Adrenal gland (tissue), 12 donors: ENCODE results near the gene SAMD13. TPM values are rescaled to one million over a fixed set of nuclear protein-coding genes. Genes with fewer than 3 reads are reported as not detected.

Experiments used
- DNase-seq, 7 donors: peaks; one replicate each; pipeline ENCODE4 v3.0.0-alpha.2; 2019 to 2020
- H3K27ac ChIP-seq, 5 donors: fragments of 200-600 bp; sonication (generic) in 4 of 5; 1 replicate in 3 of 5; 2 replicates in 2 of 5; pipeline versions ENCODE4 v1.5.1 to v1.8.0; 2016 to 2020; ENCODE audit warnings: mild to moderate bottlenecking in 1 of 5
- H3K27me3 ChIP-seq: fragments of 200-600 bp; 2 replicates; pipeline ENCODE4 v1.8.0; 2021
- H3K36me3 ChIP-seq, 2 donors: fragments of 200-600 bp; replicated peaks in 1 of 2; 1 replicate in 1 of 2; 2 replicates in 1 of 2; pipeline versions ENCODE4 v1.5.1 to v1.8.0; 2018 to 2022
- H3K4me1 ChIP-seq, 2 donors: fragments of 200-600 bp; replicated peaks in 1 of 2; 1 replicate in 1 of 2; 2 replicates in 1 of 2; pipeline versions ENCODE4 v1.5.1 to v1.8.0; 2018 to 2021
- H3K4me3 ChIP-seq, 4 donors: fragments of 200-600 bp; sonication (generic) in 3 of 4; one replicate each; pipeline ENCODE4 v1.5.1; 2016 to 2018
- H3K9me3 ChIP-seq, 3 donors: fragments of 200-600 bp; sonication (generic) in 1 of 3; replicated peaks in 1 of 3; 1 replicate in 2 of 3; 2 replicates in 1 of 3; pipeline versions ENCODE4 v1.5.1 to v1.8.0; 2016 to 2021
- POLR2A ChIP-seq, 2 donors: fragments of 450-650 bp; IDR thresholded peaks; one replicate each; pipeline ENCODE4 v1.6.1; 2017; ENCODE audit warnings: antibody characterized with exemption in 2 of 2, mild to moderate bottlenecking in 2 of 2, moderate library complexity in 1 of 2
- WGBS, 4 donors: extraction: QIAGEN DNeasy Blood & Tissue Kit in 2 of 4; methylation state at CpG; one replicate each; pipeline versions ENCODE4 v1.1.5 to v1.1.7; 2013 to 2017; 5-methylcytosine and 5-hydroxymethylcytosine counted together
- intact Hi-C, 2 donors: fragments of 100-400 bp; cut with DNase I; formaldehyde crosslinking; loops; one replicate each; pipeline versions ENCODE4 v1.14.1 to v1.15.0; 2022 to 2023
- polyA plus RNA-seq, 3 donors: library from polyadenylated mRNA; stranded (reverse); fragments of 200-250 nt in 2 of 3; fragments of 350-450 nt in 1 of 3; fragmentation: Illumina TruSeq in 1 of 3; extraction: RNeasy Lipid Tissue Mini Kit (QIAGEN cat#74804) in 1 of 3; gene quantifications; one replicate each; pipeline ENCODE4 v1.2.3, GENCODE V29; 2013 to 2014
- total RNA-seq, 9 donors: library from RNA; depleted of rRNA in 4 of 9; stranded (reverse); fragments of >200 nt in 4 of 9; fragments of 120-200 nt in 1 of 9; fragmentation: NEBNext Ultra II Directional in 1 of 9; extraction: Animal tissue kit (Norgen Biotek cat#: 25700) in 1 of 9; gene quantifications; one replicate each; pipeline versions ENCODE4 v1.1.0 to v1.2.4, GENCODE V29; 2013 to 2023
- TF ChIP-seq, protein P1 (sequence below), 6 experiments: fragments of 450-650 bp in 4 of 6; fragments of 200-600 bp in 2 of 6; sonication (generic) in 1 of 6; IDR thresholded peaks; 1 replicate in 5 of 6; 2 replicates in 1 of 6; pipeline versions ENCODE4 v1.5.1 to v1.8.0; 2016 to 2021; ENCODE audit warnings: antibody characterized with exemption in 6 of 6, mild to moderate bottlenecking in 2 of 6, moderate library complexity in 1 of 6
- donor health status: healthy with polysubstance abuse.
- donor health status: Bipolar disorder and iron deficiency.
- donor health status: DM: yes; HTN: yes; CAD: no.
- donor health status: DM: no; HTN: no; CAD: no.
- donor health status: DM: no; HTN: no; CAD: no.
- donor health status: DM: yes; HTN: yes; CAD: no.

SAMD13 gene
- total and polyA plus RNA-seq, 12 donors, result 1.0 to 8.0 (median 3.4) TPM

DNA sequence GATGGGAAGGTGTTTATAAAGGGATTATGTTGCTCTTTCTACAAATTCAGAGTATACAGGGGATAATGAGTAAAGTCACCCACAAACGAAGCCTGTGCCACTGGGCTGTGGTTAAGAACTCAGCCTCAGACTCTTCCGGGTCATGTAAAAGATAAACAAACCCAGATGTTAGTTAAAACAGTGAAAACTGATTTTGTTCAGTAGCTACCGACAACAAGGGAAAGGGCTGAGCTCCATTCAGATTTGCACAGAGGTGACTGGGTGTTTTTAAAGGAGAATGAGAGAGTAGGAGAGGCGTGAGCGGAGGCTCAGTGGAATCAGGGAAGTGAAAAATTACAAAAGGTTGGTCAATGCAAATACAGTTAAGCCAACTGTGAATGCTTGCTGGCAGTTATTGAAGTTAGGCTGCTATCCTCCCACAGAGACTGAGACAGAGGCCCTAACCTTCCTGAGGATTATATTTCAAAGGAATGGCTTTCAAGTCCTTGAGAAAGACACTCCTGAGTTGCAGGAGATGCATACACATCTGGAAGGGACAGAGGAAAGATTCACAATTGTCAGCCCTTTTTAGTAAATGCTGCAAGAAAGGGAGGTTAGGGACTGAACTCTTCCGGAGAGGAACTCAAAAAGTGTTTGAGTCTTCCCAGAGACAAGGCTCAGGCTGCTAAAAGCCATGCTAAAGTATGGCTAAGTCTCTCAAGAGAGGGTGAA, 29.9 kb upstream of the SAMD13 start:
- 51 to 66% (median 55%) methylated on average over 6 of the region's 6 CpGs for WGBS, 4 donors
- no peaks in the 10 kb centered on the region for H3K36me3 ChIP-seq
- DNase-seq, result no peak
- H3K4me1 ChIP-seq, result no peaks in the 10 kb centered on the region
- intact Hi-C loops, result no loop called here
- H3K27me3 ChIP-seq, result no peaks in the 10 kb centered on the region
- H3K9me3 ChIP-seq, result no peaks in the 10 kb centered on the region
- no peak overlapping the region for H3K4me3 ChIP-seq
- no peak for TF ChIP-seq POLR2A (IDR thresholded peaks at IDR 0.05)
- H3K27ac ChIP-seq, result no peak overlapping the region

DNA sequence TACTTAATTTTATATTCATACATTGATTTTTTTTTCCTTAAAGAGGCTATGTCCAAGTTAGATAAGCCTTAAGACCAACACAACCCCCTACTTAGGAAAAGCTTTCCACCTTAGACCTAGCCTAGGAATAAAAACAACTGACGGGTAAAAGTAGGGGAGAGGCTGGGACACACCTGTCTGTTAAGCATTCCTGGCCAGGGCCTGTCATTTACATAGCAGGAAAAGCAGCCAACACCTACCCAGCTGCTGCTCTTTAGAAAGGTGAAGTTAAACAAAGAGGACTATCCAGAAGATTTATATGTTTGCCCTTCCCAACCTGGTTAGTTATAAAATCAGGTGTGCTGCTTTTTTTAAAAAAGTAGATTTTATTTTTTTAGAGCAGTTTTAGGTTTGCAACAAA, 29.1 kb upstream of the SAMD13 start:
- Histone ChIP-seq H3K4me3 (no peak overlapping the region), H3K27me3 (no peaks in the 10 kb centered on the region), H3K9me3 (no peaks in the 10 kb centered on the region), H3K27ac (no peak overlapping the region), H3K4me1 (no peaks in the 10 kb centered on the region), H3K36me3 (no peaks in the 10 kb centered on the region)
- 81 to 92% (median 89%) methylated on average over 1 of the region's 1 CpG for WGBS, 4 donors
- intact Hi-C loops, result no loop called here
- DNase-seq, result no peak
- TF ChIP-seq POLR2A (IDR thresholded peaks at IDR 0.05), result no peak
- TF ChIP-seq, protein P1, sequence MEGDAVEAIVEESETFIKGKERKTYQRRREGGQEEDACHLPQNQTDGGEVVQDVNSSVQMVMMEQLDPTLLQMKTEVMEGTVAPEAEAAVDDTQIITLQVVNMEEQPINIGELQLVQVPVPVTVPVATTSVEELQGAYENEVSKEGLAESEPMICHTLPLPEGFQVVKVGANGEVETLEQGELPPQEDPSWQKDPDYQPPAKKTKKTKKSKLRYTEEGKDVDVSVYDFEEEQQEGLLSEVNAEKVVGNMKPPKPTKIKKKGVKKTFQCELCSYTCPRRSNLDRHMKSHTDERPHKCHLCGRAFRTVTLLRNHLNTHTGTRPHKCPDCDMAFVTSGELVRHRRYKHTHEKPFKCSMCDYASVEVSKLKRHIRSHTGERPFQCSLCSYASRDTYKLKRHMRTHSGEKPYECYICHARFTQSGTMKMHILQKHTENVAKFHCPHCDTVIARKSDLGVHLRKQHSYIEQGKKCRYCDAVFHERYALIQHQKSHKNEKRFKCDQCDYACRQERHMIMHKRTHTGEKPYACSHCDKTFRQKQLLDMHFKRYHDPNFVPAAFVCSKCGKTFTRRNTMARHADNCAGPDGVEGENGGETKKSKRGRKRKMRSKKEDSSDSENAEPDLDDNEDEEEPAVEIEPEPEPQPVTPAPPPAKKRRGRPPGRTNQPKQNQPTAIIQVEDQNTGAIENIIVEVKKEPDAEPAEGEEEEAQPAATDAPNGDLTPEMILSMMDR (IDR thresholded peaks at IDR 0.05), result no peak

DNA sequence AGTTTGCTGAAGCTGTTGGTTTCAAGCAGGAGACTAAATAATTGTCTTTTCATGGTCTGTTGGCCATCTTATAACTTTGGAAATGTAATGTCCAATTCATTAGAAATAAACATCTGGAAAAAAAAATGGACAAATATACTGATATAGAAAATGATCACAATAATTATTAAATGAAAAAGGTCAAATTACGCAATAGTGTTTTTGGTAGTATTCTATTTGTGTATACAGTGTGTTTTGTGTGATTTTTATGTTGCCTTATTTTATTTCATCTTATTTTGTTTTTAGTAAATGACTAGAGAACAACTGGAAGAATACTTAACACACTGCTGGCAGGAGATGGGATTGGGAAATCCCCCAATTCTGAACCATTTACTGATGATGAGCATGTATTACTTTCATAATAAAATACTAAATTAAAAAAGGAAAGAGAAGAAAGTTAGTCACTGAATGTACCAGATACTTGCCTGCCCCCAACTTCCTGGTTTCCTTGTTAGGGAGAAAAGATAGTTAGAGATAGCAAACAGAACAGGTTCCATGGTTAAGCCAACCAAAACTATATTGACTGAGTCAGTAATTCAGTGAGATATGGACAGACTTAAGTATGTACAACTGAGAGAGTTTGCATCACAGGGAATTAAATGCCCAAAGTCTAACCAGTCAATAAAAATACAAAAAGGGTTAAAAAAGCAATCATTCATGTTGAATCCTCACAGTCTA, 24.0 kb upstream of the SAMD13 start:
- TF ChIP-seq, protein P1 (IDR thresholded peaks at IDR 0.05), result no peak
- no peak for TF ChIP-seq POLR2A (IDR thresholded peaks at IDR 0.05)
- Histone ChIP-seq H3K4me1 (peaks cover 0 to 4% of the 10 kb centered on the region in 2 donors), H3K27ac (no peak overlapping the region), H3K27me3 (no peaks in the 10 kb centered on the region), H3K9me3 (no peaks in the 10 kb centered on the region), H3K36me3 (no peaks in the 10 kb centered on the region), H3K4me3 (no peak overlapping the region)
- intact Hi-C loops, result no loop called here
- DNase-seq, result no peak
- WGBS, 4 donors, result 93 to 100% (median 98%) methylated on average over 1 of the region's 1 CpG

DNA sequence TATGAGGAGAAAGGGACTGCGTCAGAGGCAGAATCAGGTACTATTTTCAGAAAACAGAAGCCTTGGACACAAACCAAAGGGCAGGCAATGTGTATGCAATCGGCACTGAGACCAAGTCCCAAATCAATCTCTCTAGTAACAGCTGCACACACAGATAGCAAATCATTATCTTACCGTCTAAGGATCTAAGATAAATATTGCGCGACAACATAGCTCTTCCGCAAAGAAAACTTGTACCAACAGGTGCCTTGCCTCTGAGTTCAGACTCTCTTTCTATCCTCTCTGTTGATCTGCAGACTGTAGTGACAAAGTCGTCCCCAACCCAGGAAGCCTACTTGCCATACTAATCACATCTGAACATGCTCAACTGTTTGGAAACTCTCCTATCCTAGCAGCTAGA, 22.6 kb upstream of the SAMD13 start:
- WGBS, 4 donors, result 46 to 64% (median 51%) methylated on average over 6 to 7 of the region's 7 CpGs

More for the DNA sequence above, 22.6 kb upstream of the SAMD13 start:
- intact Hi-C loops, result no loop called here
- peak in 2 of 7 donors; percentile 5 to 15 for DNase-seq
- Histone ChIP-seq H3K27ac (no peak overlapping the region), H3K36me3 (no peaks in the 10 kb centered on the region), H3K4me1 (peaks cover 0 to 4% of the 10 kb centered on the region in 2 donors), H3K9me3 (no peaks in the 10 kb centered on the region), H3K27me3 (no peaks in the 10 kb centered on the region), H3K4me3 (no peak overlapping the region)
- no peak for TF ChIP-seq POLR2A (IDR thresholded peaks at IDR 0.05)
- TF ChIP-seq, protein P1 (IDR thresholded peaks at IDR 0.05), result no peak
